Measurements from ENCODE around the gene CNNM2. TPM values are rescaled to one million over a fixed set of nuclear protein-coding genes. Genes with fewer than 3 reads are reported as not detected.

Gene CNNM2
- total RNA-seq, 2 experiments from 2014 or later, result 4.2 to 4.5 TPM

GRCh38 chr10:103042908-103043307 is 124.8 kb downstream of the CNNM2 start:
- POLR2A ChIA-PET, result no interaction called here
- Mint-ChIP-seq H3K4me3 (no peak overlapping the region), H3K27me3 (no peaks in the 10 kb centered on the region), H3K9me3 (ENCODE audit: low read depth) (no peaks in the 10 kb centered on the region), H3K27ac (no peak overlapping the region), H3K4me1 (no peaks in the 10 kb centered on the region), H3K36me3 (ENCODE audit: low read depth) (no peaks in the 10 kb centered on the region)
- intact Hi-C loops (cut with DNase I, micrococcal nuclease), result no loop called here
- ATAC-seq, result no peak
- DNase-seq, result no peak
- CTCF ChIA-PET, result interaction anchor here (0.7 kb wide), 1 partner anchor 65 kb away, joined by 4 read pairs; no protein-coding TSS in a partner anchor

- DNase-seq (no peak), ATAC-seq (no peak)
- Mint-ChIP-seq H3K4me1 (no peaks in the 10 kb centered on the region), H3K4me3 (no peak overlapping the region), H3K36me3 (ENCODE audit: low read depth) (no peaks in the 10 kb centered on the region), H3K27ac (no peak overlapping the region), H3K27me3 (no peaks in the 10 kb centered on the region), H3K9me3 (ENCODE audit: low read depth) (no peaks in the 10 kb centered on the region)
- intact Hi-C loops (cut with DNase I, micrococcal nuclease), result no loop called here
- ChIA-PET POLR2A (interaction anchor here (0.6 kb wide), 1 partner anchor 281 kb away, joined by 8 read pairs; no protein-coding TSS in a partner anchor), CTCF (interaction anchor here (0.8 to 1.8 kb wide), 4 partner anchors 9 to 209 kb away, joined by 3 to 4 read pairs (median 4); no protein-coding TSS in a partner anchor)
Measured at GRCh38 chr10:103044942-103045489, 126.9 kb downstream of the CNNM2 start.

- DNase-seq, result no peak
- CTCF ChIA-PET, result interaction anchor here (0.8 to 1.8 kb wide), 5 partner anchors 8 to 104 kb away, joined by 3 to 4 read pairs (median 3); no protein-coding TSS in a partner anchor
- intact Hi-C loops (cut with DNase I, micrococcal nuclease), result no loop called here
Measured at GRCh38 chr10:103045961-103046360, 127.9 kb downstream of the CNNM2 start.

GRCh38 chr10:103047381-103047780 is 129.3 kb downstream of the CNNM2 start:
- POLR2A ChIA-PET, result no interaction called here
- Mint-ChIP-seq H3K4me1 (no peaks in the 10 kb centered on the region), H3K4me3 (no peak overlapping the region), H3K27me3 (no peaks in the 10 kb centered on the region), H3K9me3 (ENCODE audit: low read depth) (no peaks in the 10 kb centered on the region), H3K27ac (no peak overlapping the region), H3K36me3 (ENCODE audit: low read depth) (no peaks in the 10 kb centered on the region)
- CTCF ChIA-PET, result no interaction called here
- intact Hi-C loops (cut with DNase I, micrococcal nuclease), result no loop called here
- DNase-seq (no peak), ATAC-seq (no peak)

More at GRCh38 chr10:103045961-103046360, 127.9 kb downstream of the CNNM2 start:
- H3K36me3 Mint-ChIP-seq (ENCODE audit: low read depth), result no peaks in the 10 kb centered on the region
- no peaks in the 10 kb centered on the region for H3K27me3 Mint-ChIP-seq
- no peak overlapping the region for H3K27ac Mint-ChIP-seq
- no peaks in the 10 kb centered on the region for H3K4me1 Mint-ChIP-seq
- H3K4me3 Mint-ChIP-seq, result no peak overlapping the region
- no peak for ATAC-seq
- POLR2A ChIA-PET, result interaction anchor here (0.6 kb wide), 1 partner anchor 147 kb away, joined by 3 read pairs; no protein-coding TSS in a partner anchor
- no peaks in the 10 kb centered on the region for H3K9me3 Mint-ChIP-seq (ENCODE audit: low read depth)

GRCh38 chr10:103049237-103049636 is 131.1 kb downstream of the CNNM2 start:
- Mint-ChIP-seq H3K27ac (no peak overlapping the region), H3K36me3 (ENCODE audit: low read depth) (no peaks in the 10 kb centered on the region), H3K4me1 (peaks cover 9% of the 10 kb centered on the region), H3K27me3 (no peaks in the 10 kb centered on the region), H3K4me3 (no peak overlapping the region), H3K9me3 (ENCODE audit: low read depth) (no peaks in the 10 kb centered on the region)
- POLR2A ChIA-PET, result no interaction called here
- DNase-seq (no peak), ATAC-seq (no peak)
- intact Hi-C loops (cut with DNase I, micrococcal nuclease), result no loop called here
- CTCF ChIA-PET, result no interaction called here

- no peaks in the 10 kb centered on the region for H3K27me3 Mint-ChIP-seq
- H3K27ac Mint-ChIP-seq, result peak overlapping the region; percentile 65
- peaks cover 20% of the 10 kb centered on the region for H3K4me1 Mint-ChIP-seq
- DNase-seq (peak; percentile 65), ATAC-seq (peak; percentile 85)
- peaks cover 1% of the 10 kb centered on the region for H3K36me3 Mint-ChIP-seq (ENCODE audit: low read depth)
- no peaks in the 10 kb centered on the region for H3K9me3 Mint-ChIP-seq (ENCODE audit: low read depth)
- intact Hi-C loops (cut with DNase I, micrococcal nuclease), result loop anchor here in 1 of 2 experiments (1.0 kb wide), 2 partner anchors 15 to 137 kb away; no protein-coding TSS in a partner anchor
- H3K4me3 Mint-ChIP-seq, result peak overlapping the region; percentile 61
- ChIA-PET CTCF (interaction anchor here (0.6 to 3.6 kb wide), 8 partner anchors 8 to 191 kb away, joined by 3 to 19 read pairs (median 3); partner anchors contain the start of gene CNNM2), POLR2A (interaction anchor here (0.7 to 1.4 kb wide), 4 partner anchors 136 to 659 kb away, joined by 3 to 6 read pairs (median 6); partner anchors contain the start of gene CNNM2)
Measured at GRCh38 chr10:103053659-103054581, 135.8 kb downstream of the CNNM2 start.

GRCh38 chr10:103054621-103055020 is 136.5 kb downstream of the CNNM2 start:
- CTCF ChIA-PET, result interaction anchor here (0.7 to 3.6 kb wide), 5 partner anchors 9 to 190 kb away, joined by 3 to 19 read pairs (median 4); partner anchors contain the start of gene CNNM2
- peaks cover 20% of the 10 kb centered on the region for H3K4me1 Mint-ChIP-seq
- H3K27ac Mint-ChIP-seq, result peak overlapping the region; percentile 65

GRCh38 chr10:103055105-103055504 is 137.0 kb downstream of the CNNM2 start:
- Mint-ChIP-seq H3K36me3 (ENCODE audit: low read depth) (peaks cover 1% of the 10 kb centered on the region), H3K4me1 (peaks cover 20% of the 10 kb centered on the region), H3K9me3 (ENCODE audit: low read depth) (no peaks in the 10 kb centered on the region), H3K27me3 (no peaks in the 10 kb centered on the region), H3K27ac (peak overlapping the region; percentile 29), H3K4me3 (no peak overlapping the region)
- ChIA-PET CTCF (interaction anchor here (1.2 to 3.6 kb wide), 3 partner anchors 11 to 189 kb away, joined by 4 to 19 read pairs (median 4); partner anchors contain the start of gene CNNM2), POLR2A (interaction anchor here (1.4 kb wide), 1 partner anchor 137 kb away, joined by 6 read pairs; the partner anchor contains the start of gene CNNM2)
- no peak for ATAC-seq
- intact Hi-C loops (cut with DNase I, micrococcal nuclease), result no loop called here
- no peak for DNase-seq

More at GRCh38 chr10:103054621-103055020, 136.5 kb downstream of the CNNM2 start:
- POLR2A ChIA-PET, result interaction anchor here (0.7 to 1.4 kb wide), 4 partner anchors 137 to 660 kb away, joined by 3 to 6 read pairs (median 6); partner anchors contain the start of gene CNNM2
- Mint-ChIP-seq H3K9me3 (ENCODE audit: low read depth) (no peaks in the 10 kb centered on the region), H3K4me3 (peak overlapping the region; percentile 61), H3K36me3 (ENCODE audit: low read depth) (peaks cover 1% of the 10 kb centered on the region), H3K27me3 (no peaks in the 10 kb centered on the region)
- DNase-seq (no peak), ATAC-seq (peak; percentile 7)
- intact Hi-C loops (cut with DNase I, micrococcal nuclease), result loop anchor here in 1 of 2 experiments (1.0 kb wide), 2 partner anchors 15 to 137 kb away; no protein-coding TSS in a partner anchor

- POLR2A ChIA-PET, result no interaction called here
- H3K27ac Mint-ChIP-seq, result no peak overlapping the region
- H3K4me3 Mint-ChIP-seq, result no peak overlapping the region
- intact Hi-C loops (cut with DNase I, micrococcal nuclease), result no loop called here
- peaks cover 20% of the 10 kb centered on the region for H3K4me1 Mint-ChIP-seq
- ATAC-seq (no peak), DNase-seq (no peak)
- CTCF ChIA-PET, result interaction anchor here (0.6 to 1.9 kb wide), 3 partner anchors 62 to 156 kb away, joined by 4 to 6 read pairs (median 4); partner anchors contain the start of gene CNNM2
- H3K27me3 Mint-ChIP-seq, result no peaks in the 10 kb centered on the region
- peaks cover 1% of the 10 kb centered on the region for H3K36me3 Mint-ChIP-seq (ENCODE audit: low read depth)
- no peaks in the 10 kb centered on the region for H3K9me3 Mint-ChIP-seq (ENCODE audit: low read depth)
Measured at GRCh38 chr10:103058034-103058433, 139.9 kb downstream of the CNNM2 start.

- Mint-ChIP-seq H3K4me3 (no peak overlapping the region), H3K9me3 (ENCODE audit: low read depth) (no peaks in the 10 kb centered on the region), H3K27me3 (no peaks in the 10 kb centered on the region), H3K36me3 (ENCODE audit: low read depth) (peaks cover 1% of the 10 kb centered on the region), H3K27ac (no peak overlapping the region), H3K4me1 (peaks cover 2% of the 10 kb centered on the region)
- DNase-seq (no peak), ATAC-seq (no peak)
- ChIA-PET CTCF (interaction anchor here (1.0 kb wide), 1 partner anchor 143 kb away, joined by 4 read pairs; the partner anchor contains the start of gene CNNM2), POLR2A (no interaction called here)
- intact Hi-C loops (cut with DNase I, micrococcal nuclease), result no loop called here
Measured at GRCh38 chr10:103060575-103060974, 142.5 kb downstream of the CNNM2 start.

All from activated CD4-positive, alpha-beta T cell treated with anti-CD3 and anti-CD28 coated beads for 36 hours (primary cell).